HG03064 (cell line): ENCODE data around the gene ARMC8.

Experiments
- ATAC-seq: cut with Tn5 transposase; IDR thresholded peaks from one replicate; pipeline ENCODE4 v1.9.1; 2021; ENCODE audit warnings: low read depth; ENCODE audit not compliant: unreplicated experiment

Gene ARMC8

GRCh38 chr3:138197058-138197457, 10.0 kb downstream of the ARMC8 start:
- no peak for ATAC-seq

DNA sequence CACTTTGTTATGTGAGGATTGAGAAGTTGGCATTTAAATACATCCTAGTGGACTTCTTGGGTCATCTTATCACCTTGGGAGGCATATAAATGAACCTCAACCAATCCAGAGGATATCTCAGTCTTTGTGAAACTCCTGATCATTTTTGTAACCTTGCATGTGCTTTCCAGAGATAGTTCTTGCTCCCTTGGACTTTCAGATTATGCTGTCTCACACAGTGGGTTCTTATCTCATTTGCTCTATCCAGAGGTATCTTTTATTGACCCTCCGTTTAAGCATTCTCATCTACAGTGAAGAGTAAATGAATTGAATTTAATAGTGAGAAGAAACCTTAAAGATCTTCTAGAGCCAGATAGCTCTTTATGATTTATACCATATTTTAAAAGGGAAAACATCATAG, 10.4 kb downstream of the ARMC8 start:
- no peak for ATAC-seq

DNA sequence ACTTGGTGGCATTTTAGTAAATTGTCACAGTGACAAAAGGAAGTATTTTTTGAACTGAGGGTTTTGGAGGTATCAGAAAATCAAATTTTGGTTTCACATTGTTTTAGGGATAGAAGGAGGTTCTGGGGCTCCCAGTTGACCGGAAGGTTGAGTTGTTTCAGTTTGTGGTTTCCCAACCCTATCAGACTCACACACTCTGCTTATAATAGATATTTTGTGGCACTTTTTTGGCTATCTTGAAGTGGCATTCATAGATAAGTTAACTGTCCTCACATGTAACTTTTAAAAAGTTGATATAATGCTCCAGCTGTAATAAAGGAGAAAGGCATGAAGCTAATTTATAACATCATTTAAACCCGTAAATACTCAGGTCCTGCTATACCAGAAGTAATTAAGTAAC, 12.8 kb downstream of the ARMC8 start:
- no peak for ATAC-seq

GRCh38 chr3:138200424-138200823, 13.3 kb downstream of the ARMC8 start:
- no peak for ATAC-seq

DNA sequence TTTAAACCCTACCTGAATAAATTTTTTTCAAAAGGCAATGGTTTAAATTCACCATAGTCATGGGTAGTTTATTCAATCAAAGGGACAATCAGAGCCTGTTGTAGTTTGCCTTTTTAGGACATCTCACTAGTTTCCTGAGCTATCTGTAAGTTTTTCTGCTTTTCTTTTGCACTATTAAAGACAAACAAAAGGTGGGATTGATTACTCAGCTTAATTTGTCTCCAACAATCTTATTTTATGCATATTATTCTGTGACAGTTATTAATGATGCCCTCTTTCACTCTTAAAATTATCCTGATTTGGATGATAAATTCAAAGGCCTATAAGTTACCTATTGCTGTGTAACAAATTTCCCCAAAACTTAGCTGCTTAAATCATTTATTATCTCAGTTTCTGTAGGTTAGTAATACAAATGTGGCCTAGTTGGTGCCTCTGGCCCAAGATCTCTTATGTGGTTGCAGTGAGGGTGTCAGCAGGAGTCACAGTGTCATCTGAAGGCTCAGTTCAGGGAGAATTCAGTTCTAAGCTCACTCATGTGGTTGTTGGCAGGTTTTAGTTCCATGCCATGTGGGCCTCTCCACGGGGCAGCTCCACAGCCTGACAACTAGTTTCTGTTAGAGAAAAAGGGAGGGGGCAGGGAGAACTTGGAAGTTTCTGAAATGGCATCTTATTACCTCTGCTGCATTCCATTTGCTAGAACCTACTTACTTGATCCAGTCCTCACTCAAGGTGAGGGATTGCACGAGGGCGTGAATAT, 16.0 kb downstream of the ARMC8 start:
- ATAC-seq = no peak

DNA sequence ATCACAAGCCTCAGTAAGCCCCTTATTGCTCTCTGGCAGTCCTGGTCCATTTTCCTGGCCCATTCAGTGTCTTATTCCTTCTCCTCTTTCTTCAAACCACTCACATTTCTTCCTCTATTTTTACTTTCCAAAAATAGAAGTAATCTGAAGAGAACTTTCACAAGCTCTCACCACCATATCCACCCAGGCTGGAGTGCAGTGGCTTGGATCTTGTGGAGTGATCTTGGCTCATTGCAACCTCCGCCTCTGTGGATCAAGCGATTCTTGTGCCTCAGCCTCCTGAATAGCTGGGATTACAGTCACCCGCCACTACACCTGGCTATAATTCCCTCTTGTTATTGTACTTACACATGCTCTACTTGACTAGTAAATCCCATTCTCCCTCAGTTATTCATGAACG, 16.8 kb downstream of the ARMC8 start:
- ATAC-seq = no peak

DNA sequence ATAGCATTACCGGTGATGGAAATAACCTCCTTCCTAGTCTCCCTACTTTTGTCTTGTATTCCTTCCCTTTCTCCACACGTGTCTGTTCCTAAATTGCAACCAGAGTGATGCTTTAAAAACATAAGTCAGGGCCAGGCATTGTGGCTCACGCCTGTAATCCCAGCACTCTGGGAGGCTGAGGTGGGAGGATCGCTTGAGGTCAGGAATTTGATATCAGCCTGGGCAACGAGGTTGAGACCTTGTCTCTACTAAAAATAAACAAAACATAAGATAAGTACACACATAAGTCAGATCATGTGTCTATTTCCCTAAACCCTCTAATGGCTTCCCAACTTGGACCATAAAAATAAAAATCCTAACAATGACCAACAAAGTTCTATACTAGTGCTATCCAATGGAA, 18.4 kb downstream of the ARMC8 start:
- ATAC-seq = no peak

GRCh38 chr3:138206196-138206595, 19.1 kb downstream of the ARMC8 start:
- ATAC-seq = no peak

DNA sequence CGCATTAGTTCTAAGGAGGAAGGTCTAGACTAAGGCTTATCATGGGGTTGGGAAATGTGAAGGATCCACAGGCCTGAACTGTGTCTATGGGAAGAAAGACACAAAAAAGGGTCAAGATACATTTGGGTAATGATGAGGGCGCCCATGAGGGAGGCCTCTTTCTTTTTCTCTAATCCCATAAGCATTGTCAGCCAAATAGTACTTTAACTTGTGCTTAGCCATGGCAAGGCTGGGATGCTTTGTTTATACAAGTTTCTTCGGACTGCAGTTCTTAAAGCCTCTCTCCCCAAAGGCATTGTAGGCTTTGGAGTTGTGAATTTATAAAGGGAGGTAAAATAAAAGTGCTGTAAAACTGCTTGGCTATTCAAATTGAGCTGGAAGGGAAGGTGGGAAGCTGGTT, 23.4 kb downstream of the ARMC8 start:
- no peak for ATAC-seq

GRCh38 chr3:138213398-138214085, 26.4 kb downstream of the ARMC8 start:
- no peak for ATAC-seq

DNA sequence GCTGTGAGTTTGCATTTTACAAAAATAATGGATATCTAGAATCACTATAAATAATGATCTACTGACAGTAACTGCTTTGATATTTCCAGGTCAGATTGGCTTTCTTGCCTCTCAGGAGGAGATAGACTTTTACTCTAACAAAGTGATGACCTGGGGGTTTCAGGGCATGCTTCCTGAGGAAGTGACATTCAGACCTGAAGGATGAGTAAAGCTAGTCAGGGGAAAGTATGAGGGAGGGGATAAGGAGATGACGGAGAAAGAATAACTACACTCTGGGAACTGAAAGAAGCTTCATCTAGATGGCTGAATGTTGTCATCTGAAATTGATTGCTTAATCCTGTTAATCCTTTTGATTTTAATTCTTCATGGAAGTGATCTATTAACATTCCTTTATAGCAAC, 32.2 kb downstream of the ARMC8 start:
- no peak for ATAC-seq

GRCh38 chr3:138220242-138220641, 33.1 kb downstream of the ARMC8 start:
- no peak for ATAC-seq

- no peak for ATAC-seq
Observed at GRCh38 chr3:138220788-138221187, 33.7 kb downstream of the ARMC8 start.

- ATAC-seq = no peak
Observed at GRCh38 chr3:138222131-138222941, 35.2 kb downstream of the ARMC8 start.

DNA sequence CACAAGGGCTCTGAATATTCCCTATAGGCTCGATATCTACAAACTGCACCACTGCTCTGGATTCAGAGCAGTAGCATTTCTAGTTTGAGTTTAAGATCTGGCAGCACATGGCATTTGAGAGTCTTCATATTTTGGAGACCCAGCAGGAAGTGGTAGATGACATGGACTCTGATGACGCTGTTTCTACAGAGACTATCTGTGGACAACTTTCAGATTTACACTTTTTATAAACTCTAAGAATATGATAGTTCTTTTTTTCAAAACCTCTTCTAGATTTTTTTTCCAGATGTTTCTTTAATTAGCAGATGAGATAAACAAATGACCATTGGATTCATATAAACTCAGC, 35.8 kb downstream of the ARMC8 start:
- no peak for ATAC-seq

- ATAC-seq = no peak
Observed at GRCh38 chr3:138227650-138228049, 40.5 kb downstream of the ARMC8 start.

GRCh38 chr3:138230525-138230924, 43.4 kb downstream of the ARMC8 start:
- no peak for ATAC-seq

- no peak for ATAC-seq
Observed at GRCh38 chr3:138232705-138233364, 45.7 kb downstream of the ARMC8 start.

DNA sequence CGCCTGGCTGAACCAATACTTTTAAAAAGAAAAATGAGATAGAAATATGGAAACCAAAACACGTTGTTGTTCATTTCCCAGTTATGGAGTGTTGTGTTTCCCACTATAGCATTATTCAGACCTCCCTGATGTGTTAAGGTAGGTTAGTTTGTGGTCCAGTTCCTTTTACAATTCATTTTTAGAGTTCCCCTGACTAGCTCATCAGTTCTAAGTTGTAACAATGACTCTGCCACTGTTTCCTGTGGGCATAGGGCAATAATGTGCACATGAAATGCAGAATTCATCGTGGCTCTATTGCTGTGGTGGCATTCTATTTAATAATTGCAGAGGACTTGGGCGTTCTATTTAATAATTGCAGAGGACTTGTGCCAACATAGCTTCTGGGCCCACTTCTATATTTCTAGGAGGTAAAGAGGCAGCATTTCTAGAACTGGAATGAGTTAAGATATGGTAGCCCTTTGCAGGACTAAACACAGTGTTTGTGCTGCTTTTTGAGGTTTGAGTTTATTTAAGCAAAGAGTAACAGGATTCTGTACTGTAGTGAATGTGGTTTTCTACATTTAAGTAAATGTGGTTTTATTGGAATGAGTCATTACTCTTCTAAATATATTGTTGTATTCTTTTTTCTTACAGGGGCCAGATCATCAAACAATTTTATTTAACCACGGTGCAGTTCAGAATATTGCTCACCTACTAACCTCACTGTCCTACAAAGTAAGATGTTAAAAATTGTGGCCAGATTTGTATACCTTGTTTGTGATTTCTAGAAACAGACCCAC, 47.5 kb downstream of the ARMC8 start:
- no peak for ATAC-seq

GRCh38 chr3:138238711-138239110, 51.6 kb downstream of the ARMC8 start:
- ATAC-seq = no peak
